GM10248 (cell line): ENCODE measurements around the gene NTMT1.

Experiments
- CTCF ChIA-PET: fragments of 300-600 bp; sonication (Branson Sonifier 250); formaldehyde crosslinking; extraction: SDS; loops from one replicate; lab custom pipeline; 2021; ENCODE audit warnings: antibody characterized with exemption; lab: Yijun Ruan, JAX
- POLR2A ChIA-PET: fragments of 350-650 bp; sonication (Branson Sonifier 250); formaldehyde crosslinking; extraction: SDS; loops from one replicate; lab custom pipeline; 2020; ENCODE audit warnings: antibody characterized with exemption; lab: Yijun Ruan, JAX
- DNase-seq: peaks from one replicate; pipeline ENCODE4 v3.0.0; 2012; ENCODE audit errors: extremely low spot score
- CTCF ChIP-seq: IDR thresholded peaks from 2 replicates; pipeline ENCODE4 v1.5.1; 2012; ENCODE audit warnings: mild to moderate bottlenecking, low read depth; ENCODE audit errors: extremely low read depth, missing control alignments, control extremely low read depth

The NTMT1 gene

GRCh38 chr9:129646654-129647053, 20.7 kb downstream of the NTMT1 start:
- POLR2A ChIA-PET = no interaction called here
- CTCF ChIA-PET = interaction anchor here (0.8 kb wide), 1 partner anchor 9 kb away, joined by 3 read pairs; no protein-coding TSS in a partner anchor

GRCh38 chr9:129647635-129648034, 21.7 kb downstream of the NTMT1 start:
- no peak for DNase-seq
- TF ChIP-seq CTCF = no peak
- ChIA-PET CTCF (no interaction called here), POLR2A (no interaction called here)

More at GRCh38 chr9:129646654-129647053, 20.7 kb downstream of the NTMT1 start:
- TF ChIP-seq CTCF = no peak
- no peak for DNase-seq

- ChIA-PET CTCF (no interaction called here), POLR2A (no interaction called here)
- DNase-seq = no peak
- TF ChIP-seq CTCF = no peak
These were observed 22.3 kb downstream of the NTMT1 start for GRCh38 chr9:129648092-129648763.

DNA sequence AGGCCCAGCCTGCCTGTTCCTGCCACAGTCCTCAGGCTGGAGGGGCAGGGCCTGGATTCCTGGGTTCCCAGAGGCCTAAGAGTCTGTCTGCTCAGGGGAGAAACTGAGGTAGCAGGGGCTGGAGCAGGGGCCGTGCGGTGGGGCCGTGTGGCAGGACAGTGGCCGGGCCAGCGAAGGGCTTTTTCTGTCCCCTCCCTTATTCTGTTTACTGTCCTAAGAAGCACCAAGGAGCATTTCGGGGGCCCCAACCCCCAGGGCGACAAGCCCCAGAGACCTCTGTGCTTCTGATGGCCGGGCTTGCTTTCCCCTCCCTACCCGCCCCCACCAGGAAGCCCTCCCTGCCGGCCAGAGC, 22.8 kb downstream of the NTMT1 start:
- POLR2A ChIA-PET = no interaction called here
- CTCF ChIA-PET = no interaction called here
- DNase-seq = no peak
- TF ChIP-seq CTCF = no peak

DNA sequence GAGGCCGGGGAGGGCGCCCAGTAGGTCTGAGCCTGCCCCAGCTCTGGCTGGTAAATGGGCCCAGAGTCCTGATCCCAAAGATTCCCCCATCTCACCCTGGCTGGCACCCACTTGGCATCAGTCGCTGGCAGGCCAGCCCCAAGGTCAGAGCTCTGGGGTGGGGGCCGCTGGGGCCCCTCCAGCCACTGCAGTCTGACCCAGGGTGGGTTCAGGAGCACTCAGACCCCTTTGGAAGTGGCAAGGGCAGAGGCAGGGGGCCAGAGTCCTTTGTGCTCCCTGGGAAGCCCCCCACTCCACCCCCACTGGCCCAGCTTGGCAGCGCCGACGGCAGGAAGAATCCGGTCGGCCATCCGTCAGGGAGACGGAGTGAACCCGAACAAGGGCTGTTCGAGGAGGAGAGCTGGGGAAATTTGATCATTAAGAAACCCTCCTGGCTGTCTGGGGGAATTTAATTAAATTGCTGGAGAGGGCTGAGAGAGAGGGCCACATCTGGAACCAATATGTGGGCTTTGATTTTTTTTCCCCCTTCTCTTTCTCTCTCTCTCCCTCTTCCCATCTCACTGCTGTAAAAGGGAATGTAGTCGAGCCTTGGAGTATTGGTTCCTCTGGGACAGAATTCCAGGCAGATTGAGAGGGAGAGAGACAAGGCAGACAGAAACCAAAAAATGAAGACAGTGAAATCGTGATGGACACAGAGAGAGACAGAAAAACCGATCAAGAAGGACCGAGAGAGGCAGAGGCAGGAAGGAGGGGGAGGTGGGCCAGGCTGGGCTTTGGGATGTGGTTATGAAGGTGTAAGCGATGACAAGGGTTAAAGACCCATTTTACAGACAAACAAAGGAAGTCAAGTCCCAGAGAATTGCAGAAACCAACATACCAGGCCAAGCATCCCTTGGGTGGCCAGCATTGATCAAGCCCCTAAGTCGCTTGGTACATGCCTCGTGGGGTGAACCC, 24.0 kb downstream of the NTMT1 start:
- POLR2A ChIA-PET = no interaction called here
- no peak for DNase-seq
- TF ChIP-seq CTCF = no peak
- CTCF ChIA-PET = no interaction called here

- TF ChIP-seq CTCF = no peak
- no peak for DNase-seq
- ChIA-PET CTCF (interaction anchor here (1.7 kb wide), 1 partner anchor 8 kb away, joined by 4 read pairs; no protein-coding TSS in a partner anchor), POLR2A (interaction anchor here (0.5 kb wide), 1 partner anchor 436 kb away, joined by 5 read pairs; no protein-coding TSS in a partner anchor)
These were observed 24.8 kb downstream of the NTMT1 start for GRCh38 chr9:129650680-129651235.
